ENCODE data around the gene TMA7. TPM values are rescaled to one million over a fixed set of nuclear protein-coding genes. Genes with fewer than 3 reads are reported as not detected.

Gene TMA7
- total and polyA plus RNA-seq, 2 donors (not counting 1 experiment from before 2014, with no cell fraction given) = 306 to 337 TPM

DNA sequence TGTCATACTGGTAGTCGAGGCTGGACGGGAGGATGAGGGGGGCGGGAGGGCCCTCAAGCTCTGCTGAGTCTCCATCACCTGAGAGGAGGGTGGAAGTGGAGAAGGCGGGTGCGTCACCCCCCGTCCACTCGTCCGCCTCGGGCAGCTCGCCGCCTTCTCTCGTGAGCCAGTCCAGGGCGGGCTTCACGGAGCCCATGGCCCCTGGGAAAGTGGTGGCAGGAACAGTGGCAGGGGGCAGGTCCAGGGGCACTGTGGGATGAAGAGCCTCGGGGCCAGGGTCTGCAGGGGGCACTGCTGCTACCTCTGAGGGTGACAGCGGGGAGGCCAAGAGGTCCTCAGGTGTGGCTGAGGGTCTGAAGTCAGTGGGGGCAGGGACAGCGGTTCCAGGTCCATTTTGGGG, 20.5 kb upstream of the TMA7 start:
- Histone ChIP-seq H3K79me2 (ENCODE audit: control insufficient read depth, insufficient read depth, low read length) (no peaks in the 10 kb centered on the region), H4K20me1 (ENCODE audit: control insufficient read depth, extremely low read depth, insufficient read depth, low read length) (no peaks in the 10 kb centered on the region), H2AFZ (ENCODE audit: low read length) (no peak overlapping the region), H3K4me1 (ENCODE audit: control insufficient read depth, extremely low read depth, insufficient read depth, low read length) (no peaks in the 10 kb centered on the region), H3K27ac (ENCODE audit: insufficient read depth, low read length) (no peak overlapping the region), H3K9me3 (ENCODE audit: control insufficient read depth, insufficient read depth, low read depth, low read length) (no peaks in the 10 kb centered on the region), H3K27me3 (ENCODE audit: control insufficient read depth, insufficient read depth, low read length) (no peaks in the 10 kb centered on the region), H3K4me3 (replicated peaks in 1 of 4; ENCODE audit: control extremely low read depth in 1 of 4, insufficient read depth in 1 of 4, low read depth in 3 of 4, low read length in 4 of 4) (no peak overlapping the region), H3K9ac (ENCODE audit: insufficient read depth, low read length) (no peak overlapping the region), H3K36me3 (ENCODE audit: control insufficient read depth, insufficient read depth, low read length) (peaks cover 10% of the 10 kb centered on the region), H3K4me2 (ENCODE audit: extremely low read depth, insufficient read depth, low read length) (no peak overlapping the region)
- no peak for TF ChIP-seq EZH2 (IDR thresholded peaks at IDR 0.05; ENCODE audit: low read length, missing control alignments)
- TF ChIP-seq, protein P1, sequence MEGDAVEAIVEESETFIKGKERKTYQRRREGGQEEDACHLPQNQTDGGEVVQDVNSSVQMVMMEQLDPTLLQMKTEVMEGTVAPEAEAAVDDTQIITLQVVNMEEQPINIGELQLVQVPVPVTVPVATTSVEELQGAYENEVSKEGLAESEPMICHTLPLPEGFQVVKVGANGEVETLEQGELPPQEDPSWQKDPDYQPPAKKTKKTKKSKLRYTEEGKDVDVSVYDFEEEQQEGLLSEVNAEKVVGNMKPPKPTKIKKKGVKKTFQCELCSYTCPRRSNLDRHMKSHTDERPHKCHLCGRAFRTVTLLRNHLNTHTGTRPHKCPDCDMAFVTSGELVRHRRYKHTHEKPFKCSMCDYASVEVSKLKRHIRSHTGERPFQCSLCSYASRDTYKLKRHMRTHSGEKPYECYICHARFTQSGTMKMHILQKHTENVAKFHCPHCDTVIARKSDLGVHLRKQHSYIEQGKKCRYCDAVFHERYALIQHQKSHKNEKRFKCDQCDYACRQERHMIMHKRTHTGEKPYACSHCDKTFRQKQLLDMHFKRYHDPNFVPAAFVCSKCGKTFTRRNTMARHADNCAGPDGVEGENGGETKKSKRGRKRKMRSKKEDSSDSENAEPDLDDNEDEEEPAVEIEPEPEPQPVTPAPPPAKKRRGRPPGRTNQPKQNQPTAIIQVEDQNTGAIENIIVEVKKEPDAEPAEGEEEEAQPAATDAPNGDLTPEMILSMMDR (conservative IDR thresholded peaks at IDR 0.05 in 1 of 2, IDR thresholded peaks at IDR 0.05 in 1 of 2; ENCODE audit: low read depth in 1 of 2, low read length in 2 of 2) = no peak
- no peak for DNase-seq (ENCODE audit: low read depth in 2 of 2)

DNA sequence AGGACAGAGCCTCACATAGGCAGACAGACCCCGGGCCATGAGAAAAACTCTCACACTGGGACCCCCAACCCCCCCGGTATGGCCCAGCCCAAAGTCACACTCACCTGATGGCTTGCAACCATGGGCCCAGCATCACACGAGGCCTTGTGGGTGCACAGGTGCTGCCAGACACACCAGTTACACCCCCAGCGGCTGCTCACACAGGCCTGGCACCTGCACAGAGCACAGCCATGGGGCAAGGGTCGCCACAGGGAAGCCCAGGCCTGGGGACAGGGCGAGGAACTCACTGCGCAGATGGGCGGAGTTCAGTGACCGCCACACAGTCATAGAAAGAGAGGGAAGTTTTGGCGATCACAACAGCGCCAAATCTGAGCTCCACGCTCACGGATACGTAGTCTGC, 19.5 kb upstream of the TMA7 start:
- Histone ChIP-seq H2AFZ (ENCODE audit: low read length) (no peak overlapping the region), H3K4me2 (ENCODE audit: extremely low read depth, insufficient read depth, low read length) (no peak overlapping the region), H3K27me3 (ENCODE audit: control insufficient read depth, insufficient read depth, low read length) (no peaks in the 10 kb centered on the region), H3K9me3 (ENCODE audit: control insufficient read depth, insufficient read depth, low read depth, low read length) (no peaks in the 10 kb centered on the region), H3K4me3 (replicated peaks in 1 of 4; ENCODE audit: control extremely low read depth in 1 of 4, insufficient read depth in 1 of 4, low read depth in 3 of 4, low read length in 4 of 4) (no peak overlapping the region), H4K20me1 (ENCODE audit: control insufficient read depth, extremely low read depth, insufficient read depth, low read length) (no peaks in the 10 kb centered on the region), H3K4me1 (ENCODE audit: control insufficient read depth, extremely low read depth, insufficient read depth, low read length) (no peaks in the 10 kb centered on the region), H3K36me3 (ENCODE audit: control insufficient read depth, insufficient read depth, low read length) (peaks cover 6% of the 10 kb centered on the region), H3K79me2 (ENCODE audit: control insufficient read depth, insufficient read depth, low read length) (no peaks in the 10 kb centered on the region), H3K9ac (ENCODE audit: insufficient read depth, low read length) (no peak overlapping the region), H3K27ac (ENCODE audit: insufficient read depth, low read length) (no peak overlapping the region)
- no peak for DNase-seq (ENCODE audit: low read depth in 2 of 2)
- no peak for TF ChIP-seq EZH2 (IDR thresholded peaks at IDR 0.05; ENCODE audit: low read length, missing control alignments)
- TF ChIP-seq, protein P1 (conservative IDR thresholded peaks at IDR 0.05 in 1 of 2, IDR thresholded peaks at IDR 0.05 in 1 of 2; ENCODE audit: low read depth in 1 of 2, low read length in 2 of 2) = no peak

DNA sequence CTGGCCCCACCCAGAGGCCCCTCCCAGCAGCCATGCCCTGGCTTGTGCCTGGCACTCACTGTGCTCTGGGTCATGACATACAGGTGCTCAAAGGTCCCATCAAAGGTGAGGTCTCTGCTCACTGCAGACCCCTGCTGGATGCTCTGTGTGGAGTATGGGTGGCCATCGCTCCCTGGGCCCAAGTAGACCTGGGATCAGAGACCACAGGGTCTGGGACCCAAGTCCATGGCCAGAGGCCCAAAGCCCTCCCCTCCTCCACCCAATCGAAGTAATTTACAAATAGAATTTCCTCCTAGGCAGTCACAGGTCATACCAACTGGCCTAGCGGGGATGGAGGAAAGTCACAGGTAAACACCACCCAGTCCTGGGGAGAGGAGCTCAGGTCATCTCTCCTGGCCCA, 17.8 kb upstream of the TMA7 start:
- Histone ChIP-seq H3K27me3 (ENCODE audit: control insufficient read depth, insufficient read depth, low read length) (no peaks in the 10 kb centered on the region), H4K20me1 (ENCODE audit: control insufficient read depth, extremely low read depth, insufficient read depth, low read length) (no peaks in the 10 kb centered on the region), H3K4me1 (ENCODE audit: control insufficient read depth, extremely low read depth, insufficient read depth, low read length) (peaks cover 6% of the 10 kb centered on the region), H3K27ac (ENCODE audit: insufficient read depth, low read length) (no peak overlapping the region), H2AFZ (ENCODE audit: low read length) (no peak overlapping the region), H3K79me2 (ENCODE audit: control insufficient read depth, insufficient read depth, low read length) (no peaks in the 10 kb centered on the region), H3K9me3 (ENCODE audit: control insufficient read depth, insufficient read depth, low read depth, low read length) (no peaks in the 10 kb centered on the region), H3K4me2 (ENCODE audit: extremely low read depth, insufficient read depth, low read length) (no peak overlapping the region), H3K36me3 (ENCODE audit: control insufficient read depth, insufficient read depth, low read length) (peaks cover 4% of the 10 kb centered on the region), H3K4me3 (replicated peaks in 1 of 4; ENCODE audit: control extremely low read depth in 1 of 4, insufficient read depth in 1 of 4, low read depth in 3 of 4, low read length in 4 of 4) (no peak overlapping the region), H3K9ac (ENCODE audit: insufficient read depth, low read length) (no peak overlapping the region)
- TF ChIP-seq EZH2 (IDR thresholded peaks at IDR 0.05; ENCODE audit: low read length, missing control alignments) = no peak
- TF ChIP-seq, protein P1 (conservative IDR thresholded peaks at IDR 0.05 in 1 of 2, IDR thresholded peaks at IDR 0.05 in 1 of 2; ENCODE audit: low read depth in 1 of 2, low read length in 2 of 2) = no peak
- no peak for DNase-seq (ENCODE audit: low read depth in 2 of 2)
